AG04450 (cell line): ENCODE measurements around the gene SIDT1. TPM values are rescaled to one million over a fixed set of nuclear protein-coding genes. Genes with fewer than 3 reads are reported as not detected.
A peak's percentile ranks its signal among the peaks of the same experiment; 100 is the strongest.

Experiments
- CTCF ChIA-PET: fragments of 300-600, 350-600 bp; formaldehyde crosslinking; extraction: SDS; loops from one replicate; lab custom pipeline; 2022; ENCODE audit warnings: antibody characterized with exemption, inconsistent platforms; lab: Charles Lee
- POLR2A ChIA-PET: fragments of 350-600 bp; formaldehyde crosslinking; extraction: SDS; loops from one replicate; lab custom pipeline; 2021; ENCODE audit warnings: antibody characterized with exemption, inconsistent platforms; lab: Yijun Ruan, JAX
- DNase-seq: peaks from one replicate; pipeline ENCODE4 v3.0.0-alpha.2; 2011; ENCODE audit warnings: low read depth, low spot score
- H3K27ac ChIP-seq: one replicate; pipeline ENCODE4 v1.5.1; 2012; ENCODE audit warnings: low read depth, low read length, control low read depth
- H3K27me3 ChIP-seq: one replicate; pipeline ENCODE4 v1.6.0; 2012; ENCODE audit warnings: low read length; ENCODE audit not compliant: control insufficient read depth, insufficient read depth
- H3K4me3 ChIP-seq: 2 replicates; pipeline ENCODE4 v1.5.1; 2011; ENCODE audit warnings: mild to moderate bottlenecking, low read depth, low read length, control low read depth
- H3K9me3 ChIP-seq: 2 replicates; pipeline ENCODE4 v1.5.1; 2012; ENCODE audit warnings: low read length; ENCODE audit not compliant: control insufficient read depth, insufficient read depth
- polyA plus RNA-seq: library from polyadenylated mRNA; depleted of rRNA; stranded (reverse); fragments of >200 nt; gene quantifications from 2 replicates; pipeline ENCODE4 v1.2.3, GENCODE V29; 2011
- TF ChIP-seq, protein P1 (sequence below): IDR thresholded peaks from 2 replicates; pipeline ENCODE4 v1.5.1; 2011; ENCODE audit warnings: low read depth, low read length, control low read depth, inconsistent platforms

The SIDT1 gene
- polyA plus RNA-seq, 1 experiment: not detected

DNA sequence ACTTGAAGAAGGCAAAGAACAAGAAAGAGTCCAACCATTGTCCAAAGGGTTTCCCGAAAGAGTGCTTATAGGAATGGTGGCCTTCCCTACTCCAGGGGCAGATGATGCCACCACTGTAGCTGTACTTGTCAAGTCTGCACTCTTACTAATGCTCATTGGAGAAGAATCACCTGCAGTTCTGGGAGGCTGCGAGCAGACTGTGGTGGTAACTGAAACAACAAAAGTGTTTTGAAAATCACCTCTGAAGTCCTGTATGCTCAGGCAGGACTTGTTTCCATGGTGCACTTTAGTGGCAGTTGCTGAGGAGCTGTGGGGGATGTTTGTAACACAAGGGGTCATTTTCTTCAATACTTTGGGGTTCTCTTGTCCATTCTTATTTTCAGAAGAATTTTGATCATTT is 128.1 kb downstream of the SIDT1 start:
- Histone ChIP-seq H3K27ac (peak overlapping the region; percentile 92), H3K27me3 (no peaks in the 10 kb centered on the region), H3K4me3 (no peak overlapping the region), H3K9me3 (no peaks in the 10 kb centered on the region)
- ChIA-PET CTCF (interaction anchor here (0.6 kb wide), 1 partner anchor 20 kb away, joined by 11 read pairs; no protein-coding TSS in a partner anchor), POLR2A (interaction anchor here (0.9 kb wide), 1 partner anchor 36 kb away, joined by 3 read pairs; the partner anchor contains the start of gene USF3)
- DNase-seq: no peak
- TF ChIP-seq, protein P1, sequence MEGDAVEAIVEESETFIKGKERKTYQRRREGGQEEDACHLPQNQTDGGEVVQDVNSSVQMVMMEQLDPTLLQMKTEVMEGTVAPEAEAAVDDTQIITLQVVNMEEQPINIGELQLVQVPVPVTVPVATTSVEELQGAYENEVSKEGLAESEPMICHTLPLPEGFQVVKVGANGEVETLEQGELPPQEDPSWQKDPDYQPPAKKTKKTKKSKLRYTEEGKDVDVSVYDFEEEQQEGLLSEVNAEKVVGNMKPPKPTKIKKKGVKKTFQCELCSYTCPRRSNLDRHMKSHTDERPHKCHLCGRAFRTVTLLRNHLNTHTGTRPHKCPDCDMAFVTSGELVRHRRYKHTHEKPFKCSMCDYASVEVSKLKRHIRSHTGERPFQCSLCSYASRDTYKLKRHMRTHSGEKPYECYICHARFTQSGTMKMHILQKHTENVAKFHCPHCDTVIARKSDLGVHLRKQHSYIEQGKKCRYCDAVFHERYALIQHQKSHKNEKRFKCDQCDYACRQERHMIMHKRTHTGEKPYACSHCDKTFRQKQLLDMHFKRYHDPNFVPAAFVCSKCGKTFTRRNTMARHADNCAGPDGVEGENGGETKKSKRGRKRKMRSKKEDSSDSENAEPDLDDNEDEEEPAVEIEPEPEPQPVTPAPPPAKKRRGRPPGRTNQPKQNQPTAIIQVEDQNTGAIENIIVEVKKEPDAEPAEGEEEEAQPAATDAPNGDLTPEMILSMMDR: no peak

DNA sequence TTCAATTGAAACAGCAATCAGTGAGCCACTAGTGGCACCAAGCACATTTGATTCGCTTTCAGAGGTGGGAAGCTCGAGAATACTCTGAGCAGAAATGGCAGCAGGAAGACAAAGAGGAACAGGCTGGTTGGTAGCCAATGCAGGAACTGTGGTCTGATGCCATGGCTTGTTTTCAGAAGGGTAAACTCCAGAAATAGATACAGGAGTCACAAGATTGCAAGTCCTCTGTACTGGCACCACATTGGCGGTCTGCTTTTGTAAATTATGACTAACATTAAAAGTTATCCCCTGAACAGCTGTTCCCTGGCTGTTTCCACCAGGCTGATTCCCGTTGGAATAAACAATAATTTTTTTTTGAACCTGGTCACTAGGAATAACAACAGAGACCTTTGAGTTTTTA is 128.5 kb downstream of the SIDT1 start:
- TF ChIP-seq, protein P1: no peak
- CTCF ChIA-PET: no interaction called here
- DNase-seq: peak; percentile 65
- Histone ChIP-seq H3K9me3 (no peaks in the 10 kb centered on the region), H3K27me3 (no peaks in the 10 kb centered on the region), H3K27ac (peak overlapping the region; percentile 92), H3K4me3 (no peak overlapping the region)
- POLR2A ChIA-PET: interaction anchor here (0.9 kb wide), 1 partner anchor 35 kb away, joined by 3 read pairs; the partner anchor contains the start of gene USF3

DNA sequence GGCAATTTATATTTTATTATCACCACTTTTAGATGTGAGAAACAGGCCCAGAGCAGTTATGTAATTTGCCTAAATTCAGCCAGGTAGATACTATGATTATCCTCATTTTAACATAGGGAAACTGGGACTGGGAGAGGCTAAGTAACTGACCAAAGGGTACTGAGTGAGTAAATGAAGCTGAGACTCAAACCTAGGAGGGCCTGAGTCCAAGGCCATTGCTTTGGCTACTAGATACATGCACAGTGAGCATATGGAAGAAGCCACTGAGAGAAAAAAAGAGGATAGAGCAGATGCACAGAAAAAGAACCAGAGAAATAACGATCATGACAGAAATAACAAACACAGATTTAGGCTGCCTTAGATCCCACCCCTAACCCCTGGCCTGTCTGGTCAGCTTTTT is 130.5 kb downstream of the SIDT1 start:
- Histone ChIP-seq H3K9me3 (no peaks in the 10 kb centered on the region), H3K4me3 (no peak overlapping the region), H3K27me3 (no peaks in the 10 kb centered on the region), H3K27ac (no peak overlapping the region)
- POLR2A ChIA-PET: no interaction called here
- TF ChIP-seq, protein P1: no peak
- DNase-seq: no peak
- CTCF ChIA-PET: no interaction called here

DNA sequence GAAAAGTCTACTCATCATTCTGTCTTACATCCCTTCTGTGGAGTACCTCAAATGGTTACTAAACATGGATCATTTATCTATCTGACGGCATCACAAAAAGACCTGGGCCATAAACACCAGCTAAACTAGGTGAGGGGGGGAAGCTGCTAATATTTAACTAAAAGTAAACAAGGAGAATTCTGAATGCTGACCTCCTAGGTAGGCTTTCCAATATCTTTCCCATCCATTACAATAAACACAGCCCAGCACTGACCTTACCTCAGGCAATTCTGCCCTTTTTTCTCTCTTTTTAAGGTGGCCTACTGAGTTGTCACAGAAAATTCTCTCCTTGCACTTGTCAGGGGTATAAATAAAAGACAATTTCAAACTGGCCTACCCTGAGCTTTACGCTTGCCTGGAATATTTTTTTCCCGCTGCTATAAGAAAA is 131.0 kb downstream of the SIDT1 start:
- Histone ChIP-seq H3K27ac (no peak overlapping the region), H3K27me3 (no peaks in the 10 kb centered on the region), H3K4me3 (no peak overlapping the region), H3K9me3 (no peaks in the 10 kb centered on the region)
- no peak for DNase-seq
- CTCF ChIA-PET: no interaction called here
- TF ChIP-seq, protein P1: no peak
- POLR2A ChIA-PET: no interaction called here

DNA sequence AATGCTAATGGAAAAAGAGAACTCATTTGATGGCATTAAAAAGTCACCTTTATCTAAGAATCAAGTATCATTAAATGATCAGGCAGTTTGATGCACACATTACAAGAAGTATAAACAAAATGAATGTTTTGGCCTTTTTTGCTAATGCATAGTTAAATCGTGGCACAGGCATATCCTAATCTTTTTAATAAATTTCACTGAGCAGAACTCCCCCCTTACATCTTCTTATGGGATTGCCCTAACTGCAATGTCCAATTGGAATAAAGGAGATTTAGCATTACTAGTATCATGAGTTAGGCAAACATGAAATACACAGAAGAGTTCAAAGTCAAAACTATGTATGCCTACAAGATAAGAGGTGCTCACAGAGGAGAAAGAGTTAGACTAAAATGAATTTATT is 131.4 kb downstream of the SIDT1 start:
- CTCF ChIA-PET: no interaction called here
- TF ChIP-seq, protein P1: no peak
- Histone ChIP-seq H3K9me3 (no peaks in the 10 kb centered on the region), H3K27ac (no peak overlapping the region), H3K4me3 (no peak overlapping the region), H3K27me3 (no peaks in the 10 kb centered on the region)
- POLR2A ChIA-PET: no interaction called here
- no peak for DNase-seq
